H1 (cell line): ENCODE data around the gene ECEL1. TPM values are rescaled to one million over a fixed set of nuclear protein-coding genes. Genes with fewer than 3 reads are reported as not detected.

ENCODE experiments used
- CHD2 ChIP-seq: IDR thresholded peaks from 2 replicates; pipeline ENCODE4 v1.6.1; 2012; ENCODE audit warnings: low read length, improper control_type of control experiment
- HDAC2 ChIP-seq, 2 experiments: fragments of 300-600 bp in 1 of 2; sonication (generic) in 1 of 2; IDR thresholded peaks; 2 replicates each; pipeline ENCODE4 v1.6.1; 2011 to 2012; ENCODE audit warnings: low read depth in 2 of 2, low read length in 2 of 2, mild to moderate bottlenecking in 2 of 2, moderate library complexity in 2 of 2, borderline replicate concordance in 1 of 2, inconsistent platforms in 1 of 2
- SRF ChIP-seq: IDR thresholded peaks from 2 replicates; pipeline ENCODE4 v1.6.1; 2011; ENCODE audit warnings: mild to moderate bottlenecking, low read depth, low read length, moderate library complexity
- polyA plus RNA-seq, 7 experiments: library from polyadenylated mRNA; depleted of rRNA in 3 of 7; stranded (reverse) in 5 of 7; unstranded in 2 of 7; fragments of >200 nt in 5 of 7; fragments of 200-250 nt in 2 of 7; gene quantifications; 1 replicate in 5 of 7; 2 replicates in 1 of 7; 4 replicates in 1 of 7; pipeline versions ENCODE4 v1.2.1 to v1.2.3, GENCODE V29; 2011 to 2013; ENCODE audit warnings: missing spikeins in 2 of 7, mixed read lengths in 2 of 7
- total RNA-seq: library from RNA; stranded (reverse); fragmentation: NEBNext Ultra II Directional; extraction: Animal tissue kit (Norgen Biotek cat#: 25700); gene quantifications from 2 replicates; pipeline ENCODE4 v1.2.1, GENCODE V29; 2021
- TF ChIP-seq, protein P1 (sequence below): fragments of 300-600 bp; sonication (generic); IDR thresholded peaks from 2 replicates; pipeline ENCODE4 v1.7.1; 2012; ENCODE audit warnings: low read length, moderate library complexity, mild to moderate bottlenecking, inconsistent platforms; ENCODE audit not compliant: insufficient replicate concordance

The ECEL1 gene
- total and polyA plus RNA-seq, 2 of the 8 experiments (the other 6 are each of a cell fraction or from before 2014, with no cell fraction given) = 7.7 to 20.2 TPM

DNA sequence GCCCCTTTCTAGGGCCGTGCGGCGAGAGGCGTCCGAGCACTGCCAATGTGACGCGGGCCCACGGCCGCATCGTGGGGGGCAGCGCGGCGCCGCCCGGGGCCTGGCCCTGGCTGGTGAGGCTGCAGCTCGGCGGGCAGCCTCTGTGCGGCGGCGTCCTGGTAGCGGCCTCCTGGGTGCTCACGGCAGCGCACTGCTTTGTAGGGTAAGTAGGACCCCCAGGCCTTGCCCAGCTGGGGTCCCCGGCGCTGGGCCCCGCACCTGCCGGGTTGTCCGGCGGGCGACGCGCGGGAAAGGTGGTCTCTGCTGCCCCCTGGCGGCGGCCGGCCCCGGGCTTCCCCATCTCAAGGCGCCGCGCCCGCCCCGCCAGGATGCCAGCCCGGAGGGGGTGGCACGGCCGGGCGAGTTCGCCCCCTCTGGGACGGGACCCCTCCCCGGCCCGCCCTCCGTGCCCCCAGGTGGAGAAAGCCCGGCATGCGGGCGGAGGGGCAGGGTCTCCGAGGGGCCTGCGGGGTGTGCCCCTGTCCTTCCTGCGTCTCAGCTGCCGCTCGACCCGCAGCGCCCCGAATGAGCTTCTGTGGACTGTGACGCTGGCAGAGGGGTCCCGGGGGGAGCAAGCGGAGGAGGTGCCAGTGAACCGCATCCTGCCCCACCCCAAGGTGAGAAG, 34.5 kb upstream of the ECEL1 start (continued):
- TF ChIP-seq HDAC2 (IDR thresholded peaks at IDR 0.05; ENCODE audit: borderline replicate concordance in 1 of 2, low read depth in 2 of 2, low read length in 2 of 2) = no peak
- TF ChIP-seq CHD2 = no peak
- TF ChIP-seq, protein P1, sequence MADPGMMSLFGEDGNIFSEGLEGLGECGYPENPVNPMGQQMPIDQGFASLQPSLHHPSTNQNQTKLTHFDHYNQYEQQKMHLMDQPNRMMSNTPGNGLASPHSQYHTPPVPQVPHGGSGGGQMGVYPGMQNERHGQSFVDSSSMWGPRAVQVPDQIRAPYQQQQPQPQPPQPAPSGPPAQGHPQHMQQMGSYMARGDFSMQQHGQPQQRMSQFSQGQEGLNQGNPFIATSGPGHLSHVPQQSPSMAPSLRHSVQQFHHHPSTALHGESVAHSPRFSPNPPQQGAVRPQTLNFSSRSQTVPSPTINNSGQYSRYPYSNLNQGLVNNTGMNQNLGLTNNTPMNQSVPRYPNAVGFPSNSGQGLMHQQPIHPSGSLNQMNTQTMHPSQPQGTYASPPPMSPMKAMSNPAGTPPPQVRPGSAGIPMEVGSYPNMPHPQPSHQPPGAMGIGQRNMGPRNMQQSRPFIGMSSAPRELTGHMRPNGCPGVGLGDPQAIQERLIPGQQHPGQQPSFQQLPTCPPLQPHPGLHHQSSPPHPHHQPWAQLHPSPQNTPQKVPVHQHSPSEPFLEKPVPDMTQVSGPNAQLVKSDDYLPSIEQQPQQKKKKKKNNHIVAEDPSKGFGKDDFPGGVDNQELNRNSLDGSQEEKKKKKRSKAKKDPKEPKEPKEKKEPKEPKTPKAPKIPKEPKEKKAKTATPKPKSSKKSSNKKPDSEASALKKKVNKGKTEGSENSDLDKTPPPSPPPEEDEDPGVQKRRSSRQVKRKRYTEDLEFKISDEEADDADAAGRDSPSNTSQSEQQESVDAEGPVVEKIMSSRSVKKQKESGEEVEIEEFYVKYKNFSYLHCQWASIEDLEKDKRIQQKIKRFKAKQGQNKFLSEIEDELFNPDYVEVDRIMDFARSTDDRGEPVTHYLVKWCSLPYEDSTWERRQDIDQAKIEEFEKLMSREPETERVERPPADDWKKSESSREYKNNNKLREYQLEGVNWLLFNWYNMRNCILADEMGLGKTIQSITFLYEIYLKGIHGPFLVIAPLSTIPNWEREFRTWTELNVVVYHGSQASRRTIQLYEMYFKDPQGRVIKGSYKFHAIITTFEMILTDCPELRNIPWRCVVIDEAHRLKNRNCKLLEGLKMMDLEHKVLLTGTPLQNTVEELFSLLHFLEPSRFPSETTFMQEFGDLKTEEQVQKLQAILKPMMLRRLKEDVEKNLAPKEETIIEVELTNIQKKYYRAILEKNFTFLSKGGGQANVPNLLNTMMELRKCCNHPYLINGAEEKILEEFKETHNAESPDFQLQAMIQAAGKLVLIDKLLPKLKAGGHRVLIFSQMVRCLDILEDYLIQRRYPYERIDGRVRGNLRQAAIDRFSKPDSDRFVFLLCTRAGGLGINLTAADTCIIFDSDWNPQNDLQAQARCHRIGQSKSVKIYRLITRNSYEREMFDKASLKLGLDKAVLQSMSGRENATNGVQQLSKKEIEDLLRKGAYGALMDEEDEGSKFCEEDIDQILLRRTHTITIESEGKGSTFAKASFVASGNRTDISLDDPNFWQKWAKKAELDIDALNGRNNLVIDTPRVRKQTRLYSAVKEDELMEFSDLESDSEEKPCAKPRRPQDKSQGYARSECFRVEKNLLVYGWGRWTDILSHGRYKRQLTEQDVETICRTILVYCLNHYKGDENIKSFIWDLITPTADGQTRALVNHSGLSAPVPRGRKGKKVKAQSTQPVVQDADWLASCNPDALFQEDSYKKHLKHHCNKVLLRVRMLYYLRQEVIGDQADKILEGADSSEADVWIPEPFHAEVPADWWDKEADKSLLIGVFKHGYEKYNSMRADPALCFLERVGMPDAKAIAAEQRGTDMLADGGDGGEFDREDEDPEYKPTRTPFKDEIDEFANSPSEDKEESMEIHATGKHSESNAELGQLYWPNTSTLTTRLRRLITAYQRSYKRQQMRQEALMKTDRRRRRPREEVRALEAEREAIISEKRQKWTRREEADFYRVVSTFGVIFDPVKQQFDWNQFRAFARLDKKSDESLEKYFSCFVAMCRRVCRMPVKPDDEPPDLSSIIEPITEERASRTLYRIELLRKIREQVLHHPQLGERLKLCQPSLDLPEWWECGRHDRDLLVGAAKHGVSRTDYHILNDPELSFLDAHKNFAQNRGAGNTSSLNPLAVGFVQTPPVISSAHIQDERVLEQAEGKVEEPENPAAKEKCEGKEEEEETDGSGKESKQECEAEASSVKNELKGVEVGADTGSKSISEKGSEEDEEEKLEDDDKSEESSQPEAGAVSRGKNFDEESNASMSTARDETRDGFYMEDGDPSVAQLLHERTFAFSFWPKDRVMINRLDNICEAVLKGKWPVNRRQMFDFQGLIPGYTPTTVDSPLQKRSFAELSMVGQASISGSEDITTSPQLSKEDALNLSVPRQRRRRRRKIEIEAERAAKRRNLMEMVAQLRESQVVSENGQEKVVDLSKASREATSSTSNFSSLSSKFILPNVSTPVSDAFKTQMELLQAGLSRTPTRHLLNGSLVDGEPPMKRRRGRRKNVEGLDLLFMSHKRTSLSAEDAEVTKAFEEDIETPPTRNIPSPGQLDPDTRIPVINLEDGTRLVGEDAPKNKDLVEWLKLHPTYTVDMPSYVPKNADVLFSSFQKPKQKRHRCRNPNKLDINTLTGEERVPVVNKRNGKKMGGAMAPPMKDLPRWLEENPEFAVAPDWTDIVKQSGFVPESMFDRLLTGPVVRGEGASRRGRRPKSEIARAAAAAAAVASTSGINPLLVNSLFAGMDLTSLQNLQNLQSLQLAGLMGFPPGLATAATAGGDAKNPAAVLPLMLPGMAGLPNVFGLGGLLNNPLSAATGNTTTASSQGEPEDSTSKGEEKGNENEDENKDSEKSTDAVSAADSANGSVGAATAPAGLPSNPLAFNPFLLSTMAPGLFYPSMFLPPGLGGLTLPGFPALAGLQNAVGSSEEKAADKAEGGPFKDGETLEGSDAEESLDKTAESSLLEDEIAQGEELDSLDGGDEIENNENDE = no peak
- TF ChIP-seq SRF = no peak
- TF ChIP-seq, all 59 proteins: peak for 4
